GM20431 (cell line): ENCODE measurements around the gene HSPBP1.

Source experiments
- in situ Hi-C: fragments of 300-500 bp; cut with MseI, MboI; formaldehyde crosslinking; loops from one replicate; pipeline ENCODE4 v1.15.0; 2020; ENCODE audit warnings: low sequenced_read_pairs; ENCODE audit not compliant: unreplicated experiment

HSPBP1 gene

DNA sequence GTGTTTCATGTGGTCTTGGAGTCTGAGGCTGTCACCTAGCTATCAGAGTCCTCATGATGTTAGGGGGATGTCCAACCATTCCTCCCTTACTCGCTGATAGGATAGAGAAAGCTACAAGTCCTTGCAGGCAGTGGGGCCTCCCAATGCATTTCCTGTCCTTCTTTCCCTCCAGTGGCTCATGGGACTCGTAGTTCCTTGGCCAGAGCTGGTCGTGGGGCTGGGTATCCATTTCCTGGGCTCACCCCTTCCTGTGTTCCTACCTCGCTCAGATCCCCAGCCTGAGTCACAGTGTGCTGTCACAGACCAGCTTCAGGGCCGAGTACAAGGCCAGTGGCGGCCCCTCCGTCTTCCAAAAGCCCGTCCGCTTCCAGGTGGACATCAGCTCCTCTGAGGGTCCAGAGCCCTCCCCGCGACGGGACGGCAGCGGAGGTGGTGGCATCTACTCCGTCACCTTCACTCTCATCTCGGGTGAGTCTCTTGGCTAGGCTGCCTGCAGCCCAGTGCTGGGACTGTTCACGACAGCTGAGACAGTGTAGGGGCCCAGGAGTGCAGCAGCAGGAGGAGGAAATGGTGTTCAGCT, 26.2 kb upstream of the HSPBP1 start:
- in situ Hi-C loops = no loop called here

DNA sequence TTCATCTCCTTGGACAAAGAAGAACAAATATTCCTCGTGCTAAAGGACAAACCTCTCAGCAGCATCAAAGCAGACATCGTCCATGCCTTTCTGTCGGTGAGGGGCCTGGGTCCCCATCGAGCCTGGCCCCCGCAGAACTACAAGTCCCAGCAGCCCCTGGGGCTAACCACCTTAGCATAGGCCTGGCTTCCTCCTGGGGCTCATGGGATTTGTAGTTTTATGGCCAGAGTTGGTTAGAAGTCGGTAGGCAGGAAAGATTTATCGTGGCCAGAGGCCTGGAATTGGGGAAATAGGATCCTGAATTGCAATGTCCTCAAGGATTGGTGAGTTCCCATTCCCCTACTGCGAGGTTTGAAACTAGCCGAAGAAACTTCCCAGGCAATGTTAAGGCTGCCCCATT, 25.6 kb upstream of the HSPBP1 start:
- in situ Hi-C loops = no loop called here

DNA sequence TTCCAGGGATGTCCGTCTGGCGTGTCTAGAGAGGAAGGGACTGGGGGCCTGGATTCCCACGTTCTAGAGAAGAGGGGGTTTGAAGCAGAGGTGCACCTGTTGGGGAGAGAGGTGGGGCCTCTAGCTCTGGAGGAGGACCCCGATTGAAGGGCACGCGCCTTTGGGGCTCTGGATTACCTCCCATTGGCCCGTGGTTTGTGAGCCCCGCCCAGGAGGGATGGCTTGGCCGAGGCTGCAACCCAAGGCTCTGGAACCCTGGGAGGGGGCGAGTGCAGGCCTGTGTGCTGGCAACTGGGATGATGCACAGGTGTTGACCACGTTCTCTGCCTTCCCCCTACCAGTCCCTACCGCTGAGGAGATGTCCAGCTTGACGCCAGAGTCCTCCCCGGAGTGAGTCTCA, 25.1 kb upstream of the HSPBP1 start:
- in situ Hi-C loops = no loop called here

DNA sequence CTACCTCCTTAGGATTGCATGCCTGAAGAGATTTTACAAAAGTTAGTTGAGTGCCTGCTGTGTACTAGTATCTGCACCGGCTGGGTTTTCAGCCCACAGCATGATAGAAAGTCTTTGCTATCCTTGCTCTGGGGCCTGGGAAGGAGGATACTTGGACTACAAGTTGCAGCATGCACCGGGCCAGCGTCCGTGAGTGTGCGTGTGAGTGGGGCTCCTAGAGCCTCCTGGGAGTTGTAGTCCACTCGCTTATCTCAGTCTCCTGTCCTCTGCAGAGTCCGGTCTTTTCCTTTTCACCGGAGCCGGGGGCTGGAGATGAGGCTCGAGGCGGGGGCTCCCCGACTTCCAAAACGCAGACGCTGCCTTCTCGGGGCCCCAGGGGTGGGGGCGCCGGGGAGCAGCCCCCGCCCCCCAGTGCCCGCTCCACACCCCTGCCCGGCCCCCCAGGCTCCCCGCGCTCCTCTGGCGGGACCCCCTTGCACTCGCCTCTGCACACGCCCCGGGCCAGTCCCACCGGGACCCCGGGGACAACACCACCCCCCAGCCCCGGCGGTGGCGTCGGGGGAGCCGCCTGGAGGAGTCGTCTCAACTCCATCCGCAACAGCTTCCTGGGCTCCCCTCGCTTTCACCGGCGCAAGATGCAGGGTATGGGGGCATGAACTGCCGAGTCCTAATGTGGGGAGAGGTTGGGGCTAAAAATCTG, 24.5 kb upstream of the HSPBP1 start:
- in situ Hi-C loops = no loop called here

DNA sequence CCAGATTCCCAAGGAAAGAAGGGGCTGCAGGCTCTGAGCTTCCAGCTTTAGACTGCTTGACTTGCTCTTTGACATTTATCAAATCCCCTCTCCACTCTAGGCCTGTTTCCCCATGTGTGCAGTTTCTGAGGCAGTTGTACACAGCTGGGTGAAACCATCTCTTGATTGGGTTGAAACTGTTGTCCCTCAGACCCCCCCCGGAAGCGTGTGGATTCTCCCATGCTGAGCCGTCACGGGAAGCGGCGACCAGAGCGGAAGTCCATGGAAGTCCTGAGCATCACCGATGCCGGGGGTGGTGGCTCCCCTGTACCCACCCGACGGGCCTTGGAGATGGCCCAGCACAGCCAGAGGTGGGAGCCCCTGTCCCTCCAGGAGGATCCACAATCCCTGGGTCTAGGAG, 23.6 kb upstream of the HSPBP1 start:
- in situ Hi-C loops = no loop called here

DNA sequence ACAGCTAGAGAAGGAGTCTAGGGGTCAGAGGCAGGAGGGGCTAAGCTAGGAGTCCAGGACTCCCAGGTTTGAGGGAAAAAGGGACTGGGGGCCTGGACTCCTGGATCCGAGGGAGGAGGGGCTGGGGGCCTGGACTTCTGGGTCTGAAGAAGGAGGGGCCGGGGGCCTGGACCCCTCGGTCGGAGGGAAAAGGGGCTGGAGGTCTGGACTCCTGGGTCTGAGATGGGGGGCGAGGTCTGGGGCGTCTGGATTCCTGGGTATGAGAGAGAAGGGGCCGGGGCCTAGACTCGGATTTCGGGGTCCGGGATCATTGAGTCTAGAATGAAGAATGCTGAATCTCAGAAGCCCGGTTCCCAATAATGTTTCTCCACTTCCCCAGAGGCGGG, 22.4 kb upstream of the HSPBP1 start:
- in situ Hi-C loops = no loop called here

DNA sequence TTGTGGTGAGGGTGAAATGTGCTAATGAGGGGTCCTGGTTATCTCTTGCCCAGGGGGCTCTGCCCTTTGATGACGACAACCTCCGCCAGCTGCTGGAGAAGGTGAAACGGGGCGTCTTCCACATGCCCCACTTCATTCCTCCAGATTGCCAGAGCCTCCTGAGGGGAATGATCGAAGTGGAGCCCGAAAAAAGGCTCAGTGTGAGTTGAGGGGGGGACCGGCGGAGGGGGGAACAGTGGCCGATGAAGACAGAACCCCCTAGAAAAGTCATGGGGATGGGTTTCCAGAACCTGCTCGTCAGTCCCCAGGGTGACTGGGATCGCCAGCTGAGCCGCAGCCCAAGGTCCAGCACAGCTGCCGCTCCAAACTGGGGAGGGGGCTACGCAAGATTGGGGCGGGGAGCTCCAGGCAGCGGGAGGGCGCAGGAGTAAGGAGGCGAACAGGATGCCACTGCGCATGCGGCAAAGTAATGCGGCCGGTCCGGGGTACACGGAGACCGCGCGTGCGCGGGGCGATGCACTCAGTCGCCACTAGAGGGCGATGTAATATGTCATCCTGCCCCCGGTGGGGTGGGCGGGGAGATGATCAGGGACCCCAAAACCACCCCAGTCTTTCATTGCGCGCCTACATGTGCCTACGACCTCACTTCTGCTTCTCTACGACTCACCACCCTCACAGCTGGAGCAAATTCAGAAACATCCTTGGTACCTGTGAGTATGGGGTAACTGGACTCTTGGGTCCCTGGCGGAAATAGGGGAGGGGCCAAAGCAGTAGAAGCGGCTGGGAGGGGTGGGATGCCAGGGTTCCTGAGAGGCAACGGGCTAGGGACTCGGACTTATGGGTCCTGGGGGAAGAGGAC, 21.8 kb upstream of the HSPBP1 start:
- in situ Hi-C loops = no loop called here

DNA sequence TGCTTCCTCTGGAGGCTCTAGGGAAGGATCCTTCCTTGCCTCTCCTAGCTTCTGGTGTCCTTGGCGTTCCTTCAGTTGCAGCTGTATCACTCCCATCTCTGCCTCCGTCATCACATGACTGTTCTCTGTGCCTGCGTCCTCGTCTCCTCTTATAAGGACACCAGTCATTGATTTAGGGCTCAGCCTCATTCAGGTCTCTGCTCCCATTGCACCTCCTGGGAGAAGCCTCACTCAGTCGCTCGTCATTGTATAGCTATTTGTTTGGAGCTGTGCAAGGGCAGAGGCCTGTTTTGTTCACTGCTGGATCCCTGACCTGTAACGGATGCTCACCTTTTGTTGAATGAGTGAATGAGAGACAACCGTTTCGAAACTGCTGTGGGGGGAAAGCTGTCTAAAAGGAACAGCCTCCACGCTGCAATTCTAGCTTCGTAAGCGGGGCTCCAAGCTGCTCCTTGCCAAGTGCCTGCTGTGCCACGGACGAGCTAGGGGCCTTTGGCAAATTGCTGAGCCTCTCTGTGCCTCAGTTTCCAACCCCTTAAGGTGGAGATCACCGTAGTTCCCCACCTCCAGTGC, 21.1 kb upstream of the HSPBP1 start:
- in situ Hi-C loops = no loop called here

DNA sequence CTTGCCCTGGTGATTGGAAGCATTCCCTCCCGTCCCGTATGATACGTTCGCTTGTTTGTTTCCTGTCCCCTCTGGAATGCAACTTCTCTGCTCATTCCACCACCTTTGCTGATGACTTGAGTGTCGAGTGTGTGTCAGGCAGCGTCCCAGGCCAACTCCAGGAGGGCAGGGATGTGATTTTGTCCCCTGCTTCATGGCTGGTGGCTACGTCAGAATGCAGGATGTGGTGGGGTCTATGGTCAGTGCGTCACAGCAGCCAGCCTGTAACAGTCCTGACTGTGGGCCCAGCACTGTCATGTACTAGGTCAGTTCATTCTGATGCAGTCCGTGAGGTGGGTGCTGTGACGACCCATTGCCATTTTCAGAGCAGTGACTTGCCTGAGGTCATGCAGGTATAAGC, 20.1 kb upstream of the HSPBP1 start:
- in situ Hi-C loops = no loop called here

DNA sequence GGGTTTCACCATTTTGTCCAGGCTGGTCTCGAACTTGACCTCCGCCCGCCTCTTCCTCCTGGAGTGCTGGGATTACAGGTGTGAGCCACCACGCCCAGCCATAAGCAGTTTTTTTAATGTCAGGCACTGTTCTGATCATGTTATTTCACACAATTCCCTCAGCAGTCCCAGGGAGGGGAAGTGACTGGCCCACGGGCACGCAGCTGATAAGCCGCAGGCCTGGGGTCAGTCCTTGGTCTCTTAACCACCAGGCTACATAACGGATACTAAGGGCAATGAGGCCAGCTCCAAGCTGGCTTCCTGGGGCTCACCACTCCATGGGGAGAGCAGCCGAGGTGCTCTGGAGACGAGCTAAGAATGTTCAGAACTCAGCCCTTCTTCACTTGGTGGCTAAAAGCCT, 17.4 kb upstream of the HSPBP1 start:
- in situ Hi-C loops = no loop called here

DNA sequence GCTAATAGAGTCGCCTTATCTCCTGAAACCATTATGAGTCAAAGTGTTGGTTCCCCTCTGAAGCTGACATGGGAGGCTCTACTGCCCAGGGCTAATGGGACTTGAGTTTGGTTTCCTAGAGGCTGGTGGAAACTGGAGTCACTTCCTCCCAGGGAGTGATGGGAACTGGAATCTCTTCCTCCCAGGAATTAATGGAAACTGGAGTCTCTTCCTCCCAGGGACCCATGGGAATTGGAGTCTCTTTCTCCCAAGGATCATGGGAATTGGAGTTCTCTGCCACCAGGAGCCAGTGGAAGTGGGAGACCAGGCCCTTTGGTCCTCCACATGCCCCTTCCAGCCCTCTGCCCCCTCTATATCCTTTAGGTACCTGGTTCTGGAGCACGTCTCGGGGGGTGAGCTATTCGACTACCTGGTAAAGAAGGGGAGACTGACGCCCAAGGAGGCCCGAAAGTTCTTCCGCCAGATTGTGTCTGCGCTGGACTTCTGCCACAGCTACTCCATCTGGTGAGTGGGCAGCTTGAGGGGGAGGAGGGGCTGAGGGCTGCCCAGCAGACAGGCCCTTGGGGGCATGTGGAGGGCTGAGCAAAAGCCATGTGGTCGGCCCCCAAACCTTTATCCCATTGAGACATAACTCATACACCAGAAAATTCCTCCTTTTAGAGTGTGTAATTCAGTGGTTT, 9.3 kb upstream of the HSPBP1 start:
- in situ Hi-C loops = no loop called here

DNA sequence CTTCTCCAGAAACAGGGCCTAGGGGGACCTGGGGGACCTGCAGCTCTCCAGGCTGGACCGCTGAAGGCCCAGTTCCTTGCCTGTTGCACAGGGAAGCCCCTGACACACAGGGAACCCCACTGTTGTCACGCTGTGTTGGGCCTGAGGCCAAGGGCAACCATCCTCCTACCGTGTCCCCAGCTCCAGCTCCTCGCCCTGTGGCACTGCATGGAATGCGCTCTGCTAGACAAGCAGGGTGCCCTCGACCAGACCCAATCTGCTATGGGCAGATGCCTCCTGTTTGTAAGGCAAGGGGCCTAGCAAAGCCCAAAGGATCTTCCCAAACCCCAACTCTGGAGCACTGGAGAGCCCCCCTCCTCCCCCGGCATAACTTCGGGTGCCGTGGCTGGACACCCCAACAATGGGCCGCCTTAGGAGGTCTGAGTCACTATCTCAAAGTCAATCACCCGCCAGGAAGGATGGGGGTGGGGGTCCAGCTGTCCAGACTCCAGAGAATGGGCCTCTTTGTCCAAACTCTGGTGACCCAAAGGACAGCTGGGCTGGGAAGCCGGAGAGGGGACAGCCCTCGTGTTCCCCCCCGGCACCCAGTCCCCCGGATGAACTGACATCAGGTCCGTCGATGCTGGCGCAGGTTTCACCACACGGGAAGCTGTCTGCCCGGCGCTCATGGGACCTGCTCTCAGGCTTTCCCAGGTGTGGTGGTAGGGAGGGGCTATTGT, 7.6 kb upstream of the HSPBP1 start:
- in situ Hi-C loops = no loop called here

DNA sequence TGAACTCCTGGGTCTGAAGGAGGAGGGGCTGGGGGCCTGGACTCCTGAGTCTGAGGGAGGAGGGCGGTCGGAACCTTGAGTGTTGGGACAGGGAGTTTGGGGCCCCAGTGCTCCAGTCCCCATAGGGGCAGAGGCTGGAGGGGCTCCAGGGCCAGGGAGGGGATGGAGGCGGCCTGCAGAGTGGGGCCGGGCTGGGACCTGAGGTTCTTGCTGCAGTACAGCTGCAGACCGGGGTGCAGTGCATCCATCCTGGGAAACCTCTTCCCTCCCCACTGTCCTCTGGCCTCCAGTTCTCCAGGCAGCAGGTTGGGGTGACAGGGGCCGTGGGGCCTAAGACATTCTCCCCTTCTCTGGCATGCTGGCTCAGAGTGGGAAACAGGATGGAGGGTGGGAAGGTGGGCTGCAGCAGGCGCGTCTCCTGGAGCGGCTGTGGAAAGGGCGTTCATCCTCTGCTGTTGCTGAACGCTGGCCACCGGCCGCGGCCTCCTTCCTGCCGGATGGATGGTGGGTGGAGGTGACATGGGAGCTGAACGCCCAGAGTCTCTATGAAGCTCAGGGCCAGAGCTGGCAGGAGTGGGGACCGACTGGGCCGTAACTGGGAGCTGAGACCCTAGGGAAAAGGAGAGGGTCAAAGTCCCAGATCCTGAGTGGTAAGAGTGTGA, 5.5 kb upstream of the HSPBP1 start:
- in situ Hi-C loops = no loop called here

DNA sequence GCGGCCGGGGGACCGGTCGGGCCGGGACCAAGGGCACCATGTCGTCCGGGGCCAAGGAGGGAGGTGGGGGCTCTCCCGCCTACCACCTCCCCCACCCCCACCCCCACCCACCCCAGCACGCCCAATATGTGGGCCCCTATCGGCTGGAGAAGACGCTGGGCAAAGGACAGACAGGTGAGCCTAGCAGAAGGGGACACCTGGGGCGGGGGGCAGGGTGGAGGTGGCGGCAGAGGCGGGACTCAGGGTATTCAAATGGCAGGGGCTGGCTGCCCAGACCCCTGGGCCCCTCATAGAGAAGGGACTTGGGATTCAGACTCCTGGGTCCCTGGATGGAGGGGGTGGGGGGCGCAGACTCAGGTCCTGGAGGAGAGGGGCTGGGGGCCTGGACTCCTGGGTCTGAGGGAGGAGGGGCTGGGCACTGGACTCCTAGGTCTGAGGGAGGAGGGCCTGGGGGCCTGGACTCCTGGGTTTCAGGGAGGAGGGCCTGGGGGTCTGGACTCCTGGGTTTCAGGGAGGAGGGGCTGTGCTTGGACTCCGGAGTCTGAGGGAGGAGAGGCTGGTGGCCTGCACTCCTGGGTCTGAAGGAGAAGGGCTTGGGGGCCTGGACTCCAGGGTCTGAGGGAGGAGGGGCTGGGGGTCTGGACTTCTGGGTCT, 4.6 kb upstream of the HSPBP1 start:
- in situ Hi-C loops = no loop called here

DNA sequence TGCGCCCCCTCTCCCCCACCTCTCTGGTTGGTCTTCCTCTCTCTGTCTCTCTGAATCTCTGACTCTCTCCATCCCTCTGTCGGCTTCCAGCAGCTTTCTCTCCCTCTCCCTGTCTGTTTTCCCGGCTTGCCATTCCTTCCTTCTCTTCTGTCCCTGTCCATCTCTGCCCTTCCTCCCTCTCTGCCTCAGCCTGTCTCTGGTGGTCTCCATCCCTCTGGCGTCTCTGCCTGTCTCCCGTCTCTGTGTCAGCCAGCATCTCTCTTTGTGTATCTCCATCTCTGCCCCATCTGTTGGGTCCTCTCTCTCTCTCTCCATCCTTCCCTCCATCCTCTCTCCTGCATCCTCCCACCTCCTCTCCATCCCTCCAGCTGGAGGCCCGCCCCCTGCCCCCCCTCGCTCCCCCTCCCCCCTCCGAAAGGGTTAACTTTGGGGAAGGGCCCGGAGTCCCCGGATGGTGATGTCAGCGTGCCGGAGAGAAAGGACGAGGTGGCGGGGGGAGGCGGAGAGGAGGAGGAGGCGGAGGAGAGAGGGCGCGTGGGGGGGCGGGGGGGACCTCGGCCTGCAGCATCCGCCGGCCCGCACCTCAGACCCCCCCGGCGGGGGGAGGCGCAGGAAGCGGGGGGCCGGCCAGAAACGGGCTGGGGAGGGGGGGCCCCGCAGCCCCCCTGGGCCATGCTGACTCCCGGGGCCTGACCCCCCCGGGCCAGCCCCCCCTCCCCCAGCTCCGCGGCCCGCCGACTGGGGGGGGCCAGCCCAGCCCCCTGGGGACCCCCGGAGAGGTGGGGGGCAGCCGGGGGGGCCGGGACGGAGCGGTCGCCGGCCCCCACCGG, 3.9 kb upstream of the HSPBP1 start, which contains the start of gene BRSK1:
BRSK1 (plus strand) TSS at position 450 of the 830 bp plus-strand sequence. CDS start 446 bp downstream, outside the sequence.
- in situ Hi-C loops = no loop called here

DNA sequence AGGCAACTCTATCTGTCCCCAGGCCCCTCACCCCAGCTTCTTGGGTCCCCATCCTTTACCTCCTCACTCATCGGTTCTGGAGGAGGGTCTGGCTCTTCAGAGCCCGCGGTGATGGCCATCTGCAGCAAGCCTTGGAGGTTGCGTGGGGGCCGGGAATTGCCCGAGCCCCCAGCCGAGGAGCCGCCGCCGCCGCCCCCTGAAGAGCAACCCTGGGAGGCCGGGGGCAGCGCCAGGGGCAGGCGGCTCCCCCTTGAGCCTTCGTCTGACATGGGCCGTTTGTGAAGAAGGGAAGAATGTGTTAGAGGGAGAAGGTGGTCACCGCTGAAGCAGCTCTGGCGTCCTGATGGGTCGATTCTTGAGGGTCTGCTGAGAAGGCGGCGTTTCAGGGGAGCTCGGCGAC, 570 bp downstream of the HSPBP1 start:
- in situ Hi-C loops = no loop called here

DNA sequence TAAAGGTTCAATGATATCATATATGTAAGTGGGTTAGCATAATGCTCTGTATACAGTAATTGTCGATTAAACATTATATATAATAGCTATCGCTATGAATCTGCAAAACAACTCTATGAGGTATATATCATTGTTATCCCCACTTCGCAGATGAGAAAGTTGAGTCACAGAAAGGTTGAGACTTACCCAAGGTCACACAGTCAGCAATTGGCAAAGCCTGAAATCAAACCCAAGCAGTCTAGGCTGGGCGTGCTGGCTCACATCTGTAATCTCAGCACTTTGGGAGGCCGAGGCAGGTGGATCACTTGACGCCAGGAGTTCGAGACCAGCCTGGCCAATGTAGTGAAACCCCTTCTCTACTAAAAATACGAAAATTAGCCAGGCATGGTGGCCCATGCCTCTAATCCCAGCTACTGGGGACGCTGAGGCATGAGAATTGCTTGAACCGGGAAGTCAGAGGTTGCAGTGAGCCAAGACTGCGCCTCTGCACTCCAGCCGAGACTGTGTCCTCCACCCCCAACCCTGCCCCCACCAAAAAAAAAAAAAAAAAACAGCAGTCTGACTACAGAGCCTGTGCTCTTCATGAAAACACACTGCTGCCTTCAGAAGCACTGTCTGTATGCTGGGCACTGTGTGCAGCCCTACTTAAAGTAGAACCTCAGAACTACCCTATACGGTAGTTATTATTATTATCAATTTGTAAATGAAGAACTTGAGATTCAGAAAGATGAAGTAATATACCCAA, 1.3 kb downstream of the HSPBP1 start:
- in situ Hi-C loops = no loop called here
